GM12892 (cell line): ENCODE measurements around the gene GABRD.

Experiments used
- POLR2A ChIP-seq: IDR thresholded peaks from 2 replicates; pipeline ENCODE4 v1.6.1; 2011; ENCODE audit warnings: low read depth, low read length, control low read depth
- POLR2AphosphoS5 ChIP-seq: IDR thresholded peaks from 2 replicates; pipeline ENCODE4 v1.6.1; 2011; ENCODE audit warnings: low read depth, low read length, control low read depth
- TAF1 ChIP-seq: IDR thresholded peaks from 2 replicates; pipeline ENCODE4 v1.6.1; 2011; ENCODE audit warnings: low read depth, mild to moderate bottlenecking, control low read depth, low read length, borderline replicate concordance

DNA sequence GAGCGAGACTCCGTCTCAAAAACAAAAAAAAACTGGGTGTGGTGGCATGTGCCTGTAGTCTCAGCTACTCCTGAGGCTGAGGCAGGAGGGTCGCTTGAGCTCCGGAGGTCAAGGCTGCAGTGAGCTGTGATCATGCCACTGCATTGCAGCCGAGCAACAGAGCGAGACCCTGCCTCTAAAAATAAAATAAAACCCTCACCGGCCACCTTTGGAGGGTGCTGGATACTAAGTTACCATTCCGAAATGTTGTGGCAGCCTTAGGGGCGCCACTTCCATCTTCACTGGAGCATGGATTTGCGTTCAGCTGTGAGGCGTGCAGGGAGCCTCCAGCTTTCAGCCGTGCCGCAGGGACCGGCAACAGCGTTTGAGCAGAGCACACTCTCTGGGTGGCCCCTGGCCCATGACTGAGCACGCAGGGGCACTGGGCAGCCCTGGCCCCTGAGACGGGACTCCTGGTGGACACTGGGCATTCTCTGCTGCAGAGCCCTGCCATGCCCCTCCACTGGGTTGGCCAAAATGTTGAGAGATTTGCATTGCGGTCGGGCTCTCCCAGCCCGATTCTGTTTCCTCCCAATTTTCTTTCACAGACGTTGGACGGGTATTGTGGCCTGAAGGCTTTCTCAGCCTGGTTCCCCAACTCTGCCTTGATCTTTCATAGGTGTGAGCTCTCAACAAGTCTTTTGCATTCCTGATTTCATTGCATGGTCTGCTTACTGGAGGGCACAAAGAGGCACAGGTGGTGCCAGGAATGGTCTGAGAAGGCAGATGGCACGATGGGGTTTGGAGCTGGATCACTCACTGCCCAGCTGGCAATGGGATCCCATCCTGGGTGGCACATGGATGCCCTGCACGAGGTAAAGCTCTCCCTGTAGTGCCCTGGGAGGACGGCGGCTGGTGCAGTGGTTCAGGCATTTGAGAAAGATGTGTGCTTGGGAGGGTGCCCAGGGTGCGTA, 9.8 kb upstream of the GABRD start:
- no peak for TF ChIP-seq POLR2AphosphoS5
- TF ChIP-seq POLR2A, result no peak
- TF ChIP-seq TAF1, result no peak
